HepG2 (cell line): ENCODE results near the gene KCTD1. TPM values are rescaled to one million over a fixed set of nuclear protein-coding genes. Genes with fewer than 3 reads are reported as not detected.

Source experiments
- ATAC-seq: fragments of 200-7000 bp; cut with Tn5 transposase; 3 replicates; pipeline ENCODE4 v1.9.1; 2020; ENCODE audit warnings: mild to moderate bottlenecking, moderate library complexity
- BruUV-seq: library from RNA; stranded (reverse); fragments of 400-500 nt; replicated peaks from 2 replicates; lab custom pipeline; 2021; lab: Mats Ljungman, UMichigan
- CTCF ChIA-PET: fragments of 300-600 bp; formaldehyde crosslinking; extraction: SDS; loops from one replicate; lab custom pipeline; 2021; ENCODE audit warnings: low total read pairs, inconsistent platforms, low intra/inter-chr PET ratio; lab: Yijun Ruan, JAX
- POLR2A ChIA-PET: fragments of 350-600 bp; sonication (Branson Sonifier 250); formaldehyde crosslinking; loops from one replicate; lab custom pipeline; 2020; ENCODE audit warnings: antibody characterized with exemption, inconsistent platforms; lab: Yijun Ruan, JAX
- DNase-seq: peaks from one replicate; pipeline ENCODE4 v3.0.0-alpha.2; 2015; ENCODE audit warnings: low spot score
- FAIRE-seq: peaks from 3 replicates; lab custom pipeline; 2011; peaks lifted over from hg19 to GRCh38; lab: Jason Lieb, UNC
- H2AFZ ChIP-seq: one replicate; pipeline ENCODE4 v1.6.1; 2011; ENCODE audit warnings: low read length, inconsistent platforms
- H3K27ac ChIP-seq: fragments of 300-600 bp; 3 replicates; pipeline ENCODE4 v1.8.0; 2011; ENCODE audit warnings: mixed run types, mild to moderate bottlenecking, mixed read lengths, low read length, inconsistent platforms; ENCODE audit not compliant: insufficient read depth; ENCODE audit errors: extremely low read length
- H3K27me3 ChIP-seq, 2 experiments: fragments of 200-600 bp in 1 of 2; 2 replicates in 1 of 2; 3 replicates in 1 of 2; pipeline versions ENCODE4 v1.6.0 to v1.8.0; 2011; ENCODE audit warnings: low read length in 2 of 2, mild to moderate bottlenecking in 2 of 2, moderate library complexity in 2 of 2, inconsistent platforms in 1 of 2; ENCODE audit not compliant: insufficient read depth in 2 of 2, control insufficient read depth in 1 of 2
- H3K36me3 ChIP-seq, 2 experiments: fragments of 200-600 bp in 1 of 2; replicated peaks in 1 of 2; 2 replicates in 1 of 2; 3 replicates in 1 of 2; pipeline versions ENCODE4 v1.5.1 to v1.8.0; 2011; ENCODE audit warnings: low read length in 2 of 2, inconsistent platforms in 1 of 2; ENCODE audit not compliant: insufficient read depth in 2 of 2, control insufficient read depth in 1 of 2
- H3K4me1 ChIP-seq: 2 replicates; pipeline ENCODE4 v1.5.1; 2012; ENCODE audit warnings: low read length, inconsistent platforms; ENCODE audit not compliant: insufficient read depth
- H3K4me2 ChIP-seq: 2 replicates; pipeline ENCODE4 v1.6.0; 2011; ENCODE audit warnings: low read depth, low read length, inconsistent platforms
- H3K4me3 ChIP-seq, 3 experiments: fragments of 200-600 bp in 1 of 3; sonication (generic), shearing (Covaris generic) in 1 of 3; replicated peaks in 1 of 3; 2 replicates each; pipeline ENCODE4 v1.5.1; 2011 to 2016; ENCODE audit warnings: low read length in 3 of 3, inconsistent platforms in 2 of 3, low read depth in 2 of 3, mild to moderate bottlenecking in 2 of 3, control low read depth in 1 of 3, mixed read lengths in 1 of 3; ENCODE audit not compliant: insufficient read depth in 1 of 3
- H3K79me2 ChIP-seq: one replicate; pipeline ENCODE4 v1.6.1; 2011; ENCODE audit warnings: low read length, inconsistent platforms; ENCODE audit not compliant: insufficient read depth
- H3K9ac ChIP-seq: 2 replicates; pipeline ENCODE4 v1.6.0; 2011; ENCODE audit warnings: mild to moderate bottlenecking, low read depth, low read length, inconsistent platforms; ENCODE audit not compliant: insufficient read depth
- H3K9me3 ChIP-seq: 2 replicates; pipeline ENCODE4 v1.5.1; 2012; ENCODE audit warnings: mild to moderate bottlenecking, low read length
- H4K20me1 ChIP-seq: 2 replicates; pipeline ENCODE4 v1.6.0; 2011; ENCODE audit warnings: inconsistent platforms, mild to moderate bottlenecking, low read length, moderate library complexity; ENCODE audit not compliant: insufficient read depth
- GATAD1 ChIP-seq: IDR thresholded peaks from 2 replicates; pipeline ENCODE4 v1.6.1; 2016; ENCODE audit warnings: missing genetic modification reagents, missing compliant biosample characterization
- MATR3 ChIP-seq: sonication (generic); formaldehyde crosslinking; IDR thresholded peaks from 2 replicates; pipeline ENCODE4 v1.4.0; 2020; ENCODE audit warnings: missing genetic modification reagents
- NAIF1 ChIP-seq: sonication (generic); formaldehyde crosslinking; IDR thresholded peaks from 2 replicates; pipeline ENCODE4 v1.5.0; 2020; ENCODE audit warnings: mild to moderate bottlenecking, missing genetic modification reagents, borderline replicate concordance
- SALL1 ChIP-seq: sonication (generic); formaldehyde crosslinking; IDR thresholded peaks from 2 replicates; pipeline ENCODE4 v1.8.0; 2022; ENCODE audit warnings: mild to moderate bottlenecking, missing genetic modification reagents
- ZMYM2 ChIP-seq: sonication (generic); formaldehyde crosslinking; IDR thresholded peaks from 2 replicates; pipeline ENCODE4 v1.8.0; 2022; ENCODE audit warnings: mild to moderate bottlenecking, missing genetic modification reagents
- ZNF577 ChIP-seq: sonication (generic); formaldehyde crosslinking; IDR thresholded peaks from 2 replicates; pipeline ENCODE4 v1.4.0; 2020; ENCODE audit warnings: mild to moderate bottlenecking, low read depth, missing genetic modification reagents, borderline replicate concordance
- ZNF773 ChIP-seq: sonication (generic); formaldehyde crosslinking; IDR thresholded peaks from 2 replicates; pipeline ENCODE4 v1.4.0; 2020; ENCODE audit warnings: missing genetic modification reagents, borderline replicate concordance
- WGBS: methylation state at CpG from one replicate; pipeline ENCODE4 v1.1.6; 2017; ENCODE audit warnings: low lambda C conversion rate; 5-methylcytosine and 5-hydroxymethylcytosine counted together
- in situ Hi-C: cut with HindIII; loops from 2 replicates; pipeline ENCODE4 v1.10.0; 2017; ENCODE audit warnings: low pct_unique_long_range_greater_than_20kb; ENCODE audit not compliant: extremely low pct_ligation_motif_present
- intact Hi-C: fragments of 100-400 bp; cut with micrococcal nuclease; formaldehyde crosslinking; loops from one replicate; pipeline ENCODE4 v1.10.0; 2022; ENCODE audit not compliant: unreplicated experiment
- polyA plus RNA-seq, 8 experiments: library from polyadenylated mRNA; depleted of rRNA in 3 of 8; stranded (reverse) in 7 of 8; unstranded in 1 of 8; fragments of >200 nt; fragmentation: Illumina TruSeq in 4 of 8; extraction: Trizol in 4 of 8; gene quantifications; 2 replicates each; pipeline versions ENCODE4 v1.2.1 to v1.2.3, GENCODE V29; 2011 to 2016; ENCODE audit warnings: low read depth in 4 of 8, missing spikeins in 1 of 8, mixed read lengths in 1 of 8; ENCODE audit not compliant: insufficient read depth in 1 of 8
- total RNA-seq, 5 experiments: library from RNA; depleted of rRNA; stranded (reverse); fragments of >200 nt; fragmentation: Illumina TruSeq; extraction: Trizol; gene quantifications; 2 replicates each; pipeline ENCODE4 v1.2.3, GENCODE V29; 2016; ENCODE audit warnings: low read depth in 1 of 5
- TF ChIP-seq, protein P1 (sequence below): sonication (generic); formaldehyde crosslinking; IDR thresholded peaks from 2 replicates; pipeline ENCODE4 v1.5.1; 2020; ENCODE audit warnings: mild to moderate bottlenecking, missing genetic modification reagents, borderline replicate concordance
- TF ChIP-seq, protein P2 (sequence below): sonication (generic); formaldehyde crosslinking; conservative IDR thresholded peaks from 2 replicates; pipeline ENCODE4 v1.4.0; 2020; ENCODE audit warnings: missing genetic modification reagents
- TF ChIP-seq, protein P3 (sequence below): sonication (generic); formaldehyde crosslinking; conservative IDR thresholded peaks from 2 replicates; pipeline ENCODE4 v1.4.0; 2020; ENCODE audit warnings: mild to moderate bottlenecking, missing genetic modification reagents, moderate library complexity
- TF ChIP-seq, protein P4 (sequence below): sonication (generic); formaldehyde crosslinking; IDR thresholded peaks from 2 replicates; pipeline ENCODE4 v1.4.0; 2020; ENCODE audit warnings: missing genetic modification reagents

Gene KCTD1
- total and polyA plus RNA-seq, 2 of the 13 experiments (the other 11 are each of a cell fraction or from before 2014, with no cell fraction given) = 2.7 to 6.8 TPM

DNA sequence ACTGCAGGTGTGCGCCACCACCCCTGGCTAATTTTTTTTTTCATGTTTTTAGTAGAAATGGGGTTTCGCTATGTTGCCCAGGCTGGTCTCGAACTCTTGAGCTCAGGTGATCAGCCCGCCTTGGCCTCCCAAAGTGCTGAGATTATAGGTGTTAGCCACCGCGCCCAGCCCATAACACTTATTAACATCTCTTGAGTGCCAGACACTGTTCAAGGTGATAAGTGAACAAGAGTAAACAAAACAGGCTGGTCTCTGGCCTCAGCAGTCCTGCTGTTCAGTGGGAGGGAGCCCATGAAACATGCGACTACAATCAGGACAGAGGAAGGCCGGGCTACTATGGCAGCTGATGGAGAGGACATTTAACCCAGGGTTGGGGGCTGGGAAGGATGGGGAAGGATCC is 42.3 kb downstream of the KCTD1 start:
- intact Hi-C loops (no loop called here), in situ Hi-C loops (no loop called here)
- no peak overlapping the region for H3K9ac ChIP-seq
- TF ChIP-seq, protein P1, sequence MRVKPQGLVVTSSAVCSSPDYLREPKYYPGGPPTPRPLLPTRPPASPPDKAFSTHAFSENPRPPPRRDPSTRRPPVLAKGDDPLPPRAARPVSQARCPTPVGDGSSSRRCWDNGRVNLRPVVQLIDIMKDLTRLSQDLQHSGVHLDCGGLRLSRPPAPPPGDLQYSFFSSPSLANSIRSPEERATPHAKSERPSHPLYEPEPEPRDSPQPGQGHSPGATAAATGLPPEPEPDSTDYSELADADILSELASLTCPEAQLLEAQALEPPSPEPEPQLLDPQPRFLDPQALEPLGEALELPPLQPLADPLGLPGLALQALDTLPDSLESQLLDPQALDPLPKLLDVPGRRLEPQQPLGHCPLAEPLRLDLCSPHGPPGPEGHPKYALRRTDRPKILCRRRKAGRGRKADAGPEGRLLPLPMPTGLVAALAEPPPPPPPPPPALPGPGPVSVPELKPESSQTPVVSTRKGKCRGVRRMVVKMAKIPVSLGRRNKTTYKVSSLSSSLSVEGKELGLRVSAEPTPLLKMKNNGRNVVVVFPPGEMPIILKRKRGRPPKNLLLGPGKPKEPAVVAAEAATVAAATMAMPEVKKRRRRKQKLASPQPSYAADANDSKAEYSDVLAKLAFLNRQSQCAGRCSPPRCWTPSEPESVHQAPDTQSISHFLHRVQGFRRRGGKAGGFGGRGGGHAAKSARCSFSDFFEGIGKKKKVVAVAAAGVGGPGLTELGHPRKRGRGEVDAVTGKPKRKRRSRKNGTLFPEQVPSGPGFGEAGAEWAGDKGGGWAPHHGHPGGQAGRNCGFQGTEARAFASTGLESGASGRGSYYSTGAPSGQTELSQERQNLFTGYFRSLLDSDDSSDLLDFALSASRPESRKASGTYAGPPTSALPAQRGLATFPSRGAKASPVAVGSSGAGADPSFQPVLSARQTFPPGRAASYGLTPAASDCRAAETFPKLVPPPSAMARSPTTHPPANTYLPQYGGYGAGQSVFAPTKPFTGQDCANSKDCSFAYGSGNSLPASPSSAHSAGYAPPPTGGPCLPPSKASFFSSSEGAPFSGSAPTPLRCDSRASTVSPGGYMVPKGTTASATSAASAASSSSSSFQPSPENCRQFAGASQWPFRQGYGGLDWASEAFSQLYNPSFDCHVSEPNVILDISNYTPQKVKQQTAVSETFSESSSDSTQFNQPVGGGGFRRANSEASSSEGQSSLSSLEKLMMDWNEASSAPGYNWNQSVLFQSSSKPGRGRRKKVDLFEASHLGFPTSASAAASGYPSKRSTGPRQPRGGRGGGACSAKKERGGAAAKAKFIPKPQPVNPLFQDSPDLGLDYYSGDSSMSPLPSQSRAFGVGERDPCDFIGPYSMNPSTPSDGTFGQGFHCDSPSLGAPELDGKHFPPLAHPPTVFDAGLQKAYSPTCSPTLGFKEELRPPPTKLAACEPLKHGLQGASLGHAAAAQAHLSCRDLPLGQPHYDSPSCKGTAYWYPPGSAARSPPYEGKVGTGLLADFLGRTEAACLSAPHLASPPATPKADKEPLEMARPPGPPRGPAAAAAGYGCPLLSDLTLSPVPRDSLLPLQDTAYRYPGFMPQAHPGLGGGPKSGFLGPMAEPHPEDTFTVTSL = peak; percentile 44; the same call in 1 of the 2 replicates
- TF ChIP-seq MATR3 (CRISPR knock-in tag) (no peak), ZMYM2 (CRISPR knock-in tag) (peak; percentile 50; the same call in 1 of the 2 replicates), NAIF1 (CRISPR knock-in tag) (no peak), ZNF577 (CRISPR knock-in tag) (no peak), ZNF773 (no peak), SALL1 (peak; percentile 43; the same call in 1 of the 2 replicates), GATAD1 (CRISPR knock-in tag) (no peak)
- TF ChIP-seq, protein P2, sequence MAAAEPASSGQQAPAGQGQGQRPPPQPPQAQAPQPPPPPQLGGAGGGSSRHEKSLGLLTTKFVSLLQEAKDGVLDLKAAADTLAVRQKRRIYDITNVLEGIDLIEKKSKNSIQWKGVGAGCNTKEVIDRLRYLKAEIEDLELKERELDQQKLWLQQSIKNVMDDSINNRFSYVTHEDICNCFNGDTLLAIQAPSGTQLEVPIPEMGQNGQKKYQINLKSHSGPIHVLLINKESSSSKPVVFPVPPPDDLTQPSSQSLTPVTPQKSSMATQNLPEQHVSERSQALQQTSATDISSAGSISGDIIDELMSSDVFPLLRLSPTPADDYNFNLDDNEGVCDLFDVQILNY = no peak
- TF ChIP-seq, protein P3, sequence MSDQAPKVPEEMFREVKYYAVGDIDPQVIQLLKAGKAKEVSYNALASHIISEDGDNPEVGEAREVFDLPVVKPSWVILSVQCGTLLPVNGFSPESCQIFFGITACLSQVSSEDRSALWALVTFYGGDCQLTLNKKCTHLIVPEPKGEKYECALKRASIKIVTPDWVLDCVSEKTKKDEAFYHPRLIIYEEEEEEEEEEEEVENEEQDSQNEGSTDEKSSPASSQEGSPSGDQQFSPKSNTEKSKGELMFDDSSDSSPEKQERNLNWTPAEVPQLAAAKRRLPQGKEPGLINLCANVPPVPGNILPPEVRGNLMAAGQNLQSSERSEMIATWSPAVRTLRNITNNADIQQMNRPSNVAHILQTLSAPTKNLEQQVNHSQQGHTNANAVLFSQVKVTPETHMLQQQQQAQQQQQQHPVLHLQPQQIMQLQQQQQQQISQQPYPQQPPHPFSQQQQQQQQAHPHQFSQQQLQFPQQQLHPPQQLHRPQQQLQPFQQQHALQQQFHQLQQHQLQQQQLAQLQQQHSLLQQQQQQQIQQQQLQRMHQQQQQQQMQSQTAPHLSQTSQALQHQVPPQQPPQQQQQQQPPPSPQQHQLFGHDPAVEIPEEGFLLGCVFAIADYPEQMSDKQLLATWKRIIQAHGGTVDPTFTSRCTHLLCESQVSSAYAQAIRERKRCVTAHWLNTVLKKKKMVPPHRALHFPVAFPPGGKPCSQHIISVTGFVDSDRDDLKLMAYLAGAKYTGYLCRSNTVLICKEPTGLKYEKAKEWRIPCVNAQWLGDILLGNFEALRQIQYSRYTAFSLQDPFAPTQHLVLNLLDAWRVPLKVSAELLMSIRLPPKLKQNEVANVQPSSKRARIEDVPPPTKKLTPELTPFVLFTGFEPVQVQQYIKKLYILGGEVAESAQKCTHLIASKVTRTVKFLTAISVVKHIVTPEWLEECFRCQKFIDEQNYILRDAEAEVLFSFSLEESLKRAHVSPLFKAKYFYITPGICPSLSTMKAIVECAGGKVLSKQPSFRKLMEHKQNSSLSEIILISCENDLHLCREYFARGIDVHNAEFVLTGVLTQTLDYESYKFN (CRISPR knock-in tag) = peak; percentile 29; the same call in 1 of the 2 replicates
- TF ChIP-seq, protein P4, sequence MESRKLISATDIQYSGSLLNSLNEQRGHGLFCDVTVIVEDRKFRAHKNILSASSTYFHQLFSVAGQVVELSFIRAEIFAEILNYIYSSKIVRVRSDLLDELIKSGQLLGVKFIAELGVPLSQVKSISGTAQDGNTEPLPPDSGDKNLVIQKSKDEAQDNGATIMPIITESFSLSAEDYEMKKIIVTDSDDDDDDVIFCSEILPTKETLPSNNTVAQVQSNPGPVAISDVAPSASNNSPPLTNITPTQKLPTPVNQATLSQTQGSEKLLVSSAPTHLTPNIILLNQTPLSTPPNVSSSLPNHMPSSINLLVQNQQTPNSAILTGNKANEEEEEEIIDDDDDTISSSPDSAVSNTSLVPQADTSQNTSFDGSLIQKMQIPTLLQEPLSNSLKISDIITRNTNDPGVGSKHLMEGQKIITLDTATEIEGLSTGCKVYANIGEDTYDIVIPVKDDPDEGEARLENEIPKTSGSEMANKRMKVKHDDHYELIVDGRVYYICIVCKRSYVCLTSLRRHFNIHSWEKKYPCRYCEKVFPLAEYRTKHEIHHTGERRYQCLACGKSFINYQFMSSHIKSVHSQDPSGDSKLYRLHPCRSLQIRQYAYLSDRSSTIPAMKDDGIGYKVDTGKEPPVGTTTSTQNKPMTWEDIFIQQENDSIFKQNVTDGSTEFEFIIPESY (CRISPR knock-in tag) = 0 out of 2 replicates have a peak, but pooled peaks have one; percentile 16

More for the DNA sequence above, 42.3 kb downstream of the KCTD1 start:
- ChIA-PET POLR2A (no interaction called here), CTCF (no interaction called here)
- H2AFZ ChIP-seq = no peak overlapping the region
- H4K20me1 ChIP-seq = no peaks in the 10 kb centered on the region
- H3K9me3 ChIP-seq = no peaks in the 10 kb centered on the region
- no TSS peak for BruUV-seq
- no peak overlapping the region for H3K4me2 ChIP-seq
- H3K79me2 ChIP-seq = no peaks in the 10 kb centered on the region
- peaks cover 20% of the 10 kb centered on the region for H3K4me1 ChIP-seq
- no peak for DNase-seq
- no peaks in the 10 kb centered on the region; a peak in 1 of 5 replicates for H3K36me3 ChIP-seq
- FAIRE-seq = no peak
- ATAC-seq = peak; percentile 88
- no peaks in the 10 kb centered on the region; a peak in 1 of 5 replicates for H3K27me3 ChIP-seq
- no peak overlapping the region for H3K4me3 ChIP-seq
- H3K27ac ChIP-seq = no peak overlapping the region
- 69% methylated on average over 8 of the region's 8 CpGs for WGBS
